Colonic mucosa (tissue), 4 donors: ENCODE measurements around the gene TM4SF18. TPM values are rescaled to one million over a fixed set of nuclear protein-coding genes. Genes with fewer than 3 reads are reported as not detected.

Source experiments
- DNase-seq: peaks from one replicate; pipeline ENCODE4 v3.0.0-alpha.2; 2020
- H3K27ac ChIP-seq: fragments of 200-600 bp; one replicate; pipeline ENCODE4 v1.8.0; 2021
- H3K27me3 ChIP-seq: fragments of 200-600 bp; one replicate; pipeline ENCODE4 v1.8.0; 2021
- H3K36me3 ChIP-seq: fragments of 200-600 bp; one replicate; pipeline ENCODE4 v1.8.0; 2021
- H3K4me1 ChIP-seq: fragments of 200-600 bp; one replicate; pipeline ENCODE4 v1.8.0; 2021; ENCODE audit warnings: mild to moderate bottlenecking
- H3K4me3 ChIP-seq: fragments of 200-600 bp; one replicate; pipeline ENCODE4 v1.8.0; 2021
- H3K9ac ChIP-seq, 2 donors: one replicate each; pipeline ENCODE4 v1.7.0; 2013; ENCODE audit warnings: control low read depth in 2 of 2, low read depth in 2 of 2, low read length in 2 of 2
- H3K9me3 ChIP-seq: fragments of 200-600 bp; one replicate; pipeline ENCODE4 v1.8.0; 2021
- CTCF ChIP-seq: fragments of 200-600 bp; IDR thresholded peaks from one replicate; pipeline ENCODE4 v1.8.0; 2022; ENCODE audit warnings: antibody characterized with exemption, mild to moderate bottlenecking
- intact Hi-C: fragments of 100-400 bp; cut with DNase I; formaldehyde crosslinking; loops from one replicate; pipeline ENCODE4 v1.14.1; 2022
- total RNA-seq, 2 donors: library from RNA; stranded (reverse); fragmentation: NEBNext Ultra II Directional in 1 of 2; extraction: Animal tissue kit (Norgen Biotek cat#: 25700) in 1 of 2; gene quantifications; one replicate each; pipeline ENCODE4 v1.2.1, GENCODE V29; 2021
- donor health status: healthy.
- donor health status: DM: no; HTN: no; CAD: no.
- donor health status: DM: no; HTN: no; CAD: no.

Gene TM4SF18
- total RNA-seq, 2 donors from 2014 or later = 0.72 to 2.1 TPM

GRCh38 chr3:149374793-149375500 is 41.5 kb upstream of the TM4SF18 start:
- Histone ChIP-seq H3K4me1 (peaks cover 17% of the 10 kb centered on the region), H3K4me3 (no peak overlapping the region)
- intact Hi-C loops = no loop called here

GRCh38 chr3:149374391-149374790 is 41.0 kb upstream of the TM4SF18 start:
- Histone ChIP-seq H3K4me1 (peaks cover 17% of the 10 kb centered on the region), H3K27ac (no peak overlapping the region), H3K9me3 (no peaks in the 10 kb centered on the region), H3K36me3 (no peaks in the 10 kb centered on the region), H3K4me3 (no peak overlapping the region), H3K9ac (no peak overlapping the region), H3K27me3 (no peaks in the 10 kb centered on the region)
- no peak for TF ChIP-seq CTCF
- DNase-seq = no peak
- intact Hi-C loops = no loop called here

More at GRCh38 chr3:149374793-149375500, 41.5 kb upstream of the TM4SF18 start:
- no peak for DNase-seq
- Histone ChIP-seq H3K36me3 (no peaks in the 10 kb centered on the region), H3K9ac (no peak overlapping the region), H3K27me3 (no peaks in the 10 kb centered on the region), H3K9me3 (no peaks in the 10 kb centered on the region), H3K27ac (no peak overlapping the region)
- TF ChIP-seq CTCF = no peak

- Histone ChIP-seq H3K9me3 (no peaks in the 10 kb centered on the region), H3K4me1 (peaks cover 12% of the 10 kb centered on the region), H3K36me3 (no peaks in the 10 kb centered on the region), H3K9ac (no peak overlapping the region), H3K27ac (no peak overlapping the region), H3K4me3 (no peak overlapping the region), H3K27me3 (no peaks in the 10 kb centered on the region)
- DNase-seq = no peak
- TF ChIP-seq CTCF = no peak
- intact Hi-C loops = no loop called here
Observed at GRCh38 chr3:149373235-149374125, 40.0 kb upstream of the TM4SF18 start.

- no peak overlapping the region for H3K9ac ChIP-seq
- no peaks in the 10 kb centered on the region for H3K36me3 ChIP-seq
- H3K27ac ChIP-seq = peak overlapping the region; percentile 71
- no peaks in the 10 kb centered on the region for H3K9me3 ChIP-seq
- H3K4me3 ChIP-seq = no peak overlapping the region
- DNase-seq = no peak
- TF ChIP-seq CTCF = no peak
- intact Hi-C loops = no loop called here
- no peaks in the 10 kb centered on the region for H3K27me3 ChIP-seq
- peaks cover 11% of the 10 kb centered on the region for H3K4me1 ChIP-seq
Observed at GRCh38 chr3:149371723-149372114, 38.3 kb upstream of the TM4SF18 start.

- Histone ChIP-seq H3K9me3 (no peaks in the 10 kb centered on the region), H3K9ac (no peak overlapping the region), H3K36me3 (no peaks in the 10 kb centered on the region), H3K4me3 (no peak overlapping the region), H3K4me1 (peaks cover 11% of the 10 kb centered on the region), H3K27ac (peak overlapping the region; percentile 71), H3K27me3 (no peaks in the 10 kb centered on the region)
- TF ChIP-seq CTCF = no peak
- DNase-seq = no peak
- intact Hi-C loops = no loop called here
Observed at GRCh38 chr3:149371001-149371722, 37.7 kb upstream of the TM4SF18 start.
